OCI-M2 (cell line): ENCODE data around the gene SDR39U1.
"Not testable (repeated sequence)": the region's sequence is repeated elsewhere in the genome, so short reads cannot be mapped to it uniquely, and the experiment has no call there.

Experiments used
- DNase-seq: peaks from one replicate; lab custom pipeline; 2025; ENCODE audit not compliant: unreplicated experiment; lab: John Stamatoyannopoulos, UW

Gene SDR39U1, protein sequence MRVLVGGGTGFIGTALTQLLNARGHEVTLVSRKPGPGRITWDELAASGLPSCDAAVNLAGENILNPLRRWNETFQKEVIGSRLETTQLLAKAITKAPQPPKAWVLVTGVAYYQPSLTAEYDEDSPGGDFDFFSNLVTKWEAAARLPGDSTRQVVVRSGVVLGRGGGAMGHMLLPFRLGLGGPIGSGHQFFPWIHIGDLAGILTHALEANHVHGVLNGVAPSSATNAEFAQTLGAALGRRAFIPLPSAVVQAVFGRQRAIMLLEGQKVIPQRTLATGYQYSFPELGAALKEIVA

DNA sequence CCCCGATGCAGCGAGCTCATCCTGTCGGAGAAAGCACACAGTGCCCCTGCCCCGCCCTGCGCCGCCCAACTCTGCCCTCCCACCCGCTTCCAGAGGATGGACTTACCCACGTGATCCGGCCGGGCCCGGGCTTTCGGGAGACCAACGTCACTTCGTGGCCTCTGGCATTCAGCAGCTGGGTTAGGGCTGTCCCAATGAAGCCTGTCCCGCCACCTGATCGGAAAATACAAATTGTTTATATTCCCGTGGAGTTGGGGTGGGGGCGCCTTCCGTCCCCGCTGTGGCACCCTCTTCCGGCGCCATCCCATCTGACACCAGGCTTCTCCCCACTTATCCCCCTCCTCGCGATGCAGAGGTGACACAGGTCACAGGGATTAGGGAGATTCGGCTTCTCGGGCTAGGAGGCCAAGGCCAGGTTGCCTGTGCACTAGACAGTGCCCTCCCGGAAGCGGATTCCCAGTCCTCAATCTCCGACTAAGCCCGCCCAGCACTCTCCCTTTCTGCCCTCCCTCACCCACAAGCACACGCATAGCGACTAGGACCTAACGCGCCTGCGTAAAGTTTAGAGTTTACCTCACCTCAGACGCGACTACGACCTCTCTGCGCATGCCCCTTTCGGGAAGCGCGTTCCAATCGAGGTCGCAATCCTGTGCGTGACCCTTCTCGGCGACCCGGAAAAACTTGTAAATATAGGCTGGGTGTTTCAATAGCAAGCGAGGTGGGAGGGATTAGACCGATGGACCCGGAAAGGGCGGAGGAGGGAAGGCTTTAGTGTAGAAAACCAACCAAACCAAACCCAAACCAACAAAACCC is at the start of gene SDR39U1:
Gene SDR39U1, minus strand, starts transcription at position 537 of the 813 bp plus-strand sequence. Its CDS starts 7 bp downstream, at position 530.
- DNase-seq: peak; percentile 88

GRCh38 chr14:24491586-24492408 is 49.2 kb upstream of the SDR39U1 start:
- DNase-seq: not testable (repeated sequence)

DNA sequence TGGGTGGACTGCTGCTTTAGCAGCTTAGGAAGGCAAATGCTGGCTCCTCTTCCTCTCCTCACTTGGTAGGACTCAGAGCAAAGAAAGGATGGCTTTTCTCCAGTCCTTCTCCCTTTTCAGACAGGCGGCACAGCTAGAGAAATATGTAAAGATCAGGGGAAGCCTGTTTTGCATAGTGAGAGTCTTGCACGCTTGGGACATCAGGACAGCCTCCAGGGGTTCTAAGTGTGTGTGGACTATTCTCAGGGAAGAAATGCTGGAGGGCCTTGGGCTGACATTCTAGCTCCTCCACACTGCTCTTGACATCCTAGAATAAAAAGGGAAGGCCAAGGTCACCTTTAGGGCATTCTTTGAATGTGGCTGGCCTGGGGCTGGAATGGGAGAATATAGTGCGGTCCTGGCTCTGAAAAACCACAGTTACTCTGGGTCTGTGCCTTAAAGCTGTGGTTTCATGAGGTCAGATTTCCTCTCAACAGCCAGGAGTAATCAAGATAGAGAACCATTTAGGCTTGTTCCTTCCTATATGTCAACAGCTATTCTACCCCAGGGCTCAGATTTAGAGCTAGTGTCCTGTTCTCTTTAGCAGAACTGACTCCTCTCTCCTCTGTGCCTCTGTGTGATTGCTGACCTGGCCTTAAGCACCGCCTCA is 41.2 kb upstream of the SDR39U1 start:
- no peak for DNase-seq

GRCh38 chr14:24482699-24483303 is 40.2 kb upstream of the SDR39U1 start:
- not testable (repeated sequence) for DNase-seq

DNA sequence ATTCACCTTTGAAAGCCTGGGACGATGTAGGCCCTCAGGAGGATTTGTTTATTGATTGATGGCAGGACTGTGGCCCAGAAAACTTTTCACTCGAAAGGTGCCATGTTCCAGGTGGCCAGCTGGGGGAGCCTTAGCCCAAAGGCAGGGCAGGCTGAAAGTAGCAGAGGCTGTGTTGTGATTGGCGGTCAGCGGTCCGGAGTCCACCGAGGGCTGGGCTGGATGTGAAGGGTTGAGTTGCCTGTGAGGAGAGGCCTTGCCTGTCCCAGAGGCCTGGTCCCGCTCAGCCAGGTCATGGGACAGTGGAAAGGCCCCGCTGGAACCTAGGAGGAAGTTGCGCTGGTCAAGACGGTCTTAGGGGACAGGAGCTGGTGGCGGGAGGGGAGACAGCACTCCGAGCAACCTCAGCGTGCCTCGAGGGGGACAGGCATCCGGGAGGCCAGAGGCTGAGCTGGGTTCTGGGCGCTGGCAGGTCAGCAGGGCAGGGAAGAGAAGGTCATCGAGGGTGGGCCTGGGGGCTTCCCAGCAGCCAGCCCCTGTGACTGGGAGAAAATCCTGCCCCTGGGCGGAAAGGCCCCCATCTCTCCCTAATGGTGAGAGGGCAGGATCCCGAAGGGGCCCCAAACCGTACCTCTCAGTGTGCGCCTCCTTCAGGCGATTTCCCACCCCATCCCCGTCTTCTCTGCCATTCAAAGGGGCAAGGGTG is 39.2 kb upstream of the SDR39U1 start:
- DNase-seq: no peak

- DNase-seq: not testable (repeated sequence)
These were observed 37.4 kb upstream of the SDR39U1 start for GRCh38 chr14:24479999-24480398.

- DNase-seq: no peak
These were observed 32.7 kb upstream of the SDR39U1 start for GRCh38 chr14:24475261-24475660.

- no peak for DNase-seq
These were observed 30.6 kb upstream of the SDR39U1 start for GRCh38 chr14:24473211-24473610.

DNA sequence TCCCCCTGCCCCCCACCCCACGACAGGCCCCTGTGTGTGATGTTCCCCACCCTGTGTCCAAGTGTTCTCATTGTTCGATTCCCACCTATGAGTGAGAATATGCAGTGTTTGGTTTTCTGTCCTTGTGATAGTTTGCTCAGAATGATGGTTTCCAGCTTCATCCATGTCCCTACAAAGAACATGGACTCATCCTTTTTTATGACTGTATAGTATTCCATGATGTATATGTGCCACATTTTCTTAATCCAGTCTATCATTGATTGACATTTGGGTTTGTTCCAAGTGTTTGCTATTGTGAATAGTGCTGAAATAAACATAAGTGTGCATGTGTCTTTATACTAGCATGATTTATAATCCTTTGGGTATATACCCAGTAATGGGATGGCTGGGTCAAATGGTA is 27.9 kb upstream of the SDR39U1 start:
- not testable (repeated sequence) for DNase-seq

GRCh38 chr14:24465805-24466204 is 23.2 kb upstream of the SDR39U1 start:
- DNase-seq: no peak

DNA sequence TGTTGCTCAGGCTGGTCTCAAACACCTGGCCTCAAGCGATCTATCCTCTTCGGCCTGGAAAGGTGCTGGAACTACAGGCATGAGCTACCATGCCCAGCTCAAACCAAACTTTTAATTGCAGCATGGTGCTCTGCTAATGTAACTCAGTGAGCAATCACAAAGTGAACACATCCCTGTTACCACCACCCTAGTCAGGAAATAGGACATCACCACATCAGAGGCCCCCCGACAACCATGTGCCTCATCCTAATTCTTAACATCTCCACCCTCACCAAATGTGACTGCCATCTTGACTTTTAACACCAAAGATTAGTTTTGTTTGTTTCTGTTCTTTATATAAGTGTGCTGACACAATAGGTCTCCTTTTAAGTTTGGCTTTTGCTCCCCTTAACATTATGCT is 22.8 kb upstream of the SDR39U1 start:
- DNase-seq: no peak

GRCh38 chr14:24463884-24464785 is 21.6 kb upstream of the SDR39U1 start:
- DNase-seq: no peak

DNA sequence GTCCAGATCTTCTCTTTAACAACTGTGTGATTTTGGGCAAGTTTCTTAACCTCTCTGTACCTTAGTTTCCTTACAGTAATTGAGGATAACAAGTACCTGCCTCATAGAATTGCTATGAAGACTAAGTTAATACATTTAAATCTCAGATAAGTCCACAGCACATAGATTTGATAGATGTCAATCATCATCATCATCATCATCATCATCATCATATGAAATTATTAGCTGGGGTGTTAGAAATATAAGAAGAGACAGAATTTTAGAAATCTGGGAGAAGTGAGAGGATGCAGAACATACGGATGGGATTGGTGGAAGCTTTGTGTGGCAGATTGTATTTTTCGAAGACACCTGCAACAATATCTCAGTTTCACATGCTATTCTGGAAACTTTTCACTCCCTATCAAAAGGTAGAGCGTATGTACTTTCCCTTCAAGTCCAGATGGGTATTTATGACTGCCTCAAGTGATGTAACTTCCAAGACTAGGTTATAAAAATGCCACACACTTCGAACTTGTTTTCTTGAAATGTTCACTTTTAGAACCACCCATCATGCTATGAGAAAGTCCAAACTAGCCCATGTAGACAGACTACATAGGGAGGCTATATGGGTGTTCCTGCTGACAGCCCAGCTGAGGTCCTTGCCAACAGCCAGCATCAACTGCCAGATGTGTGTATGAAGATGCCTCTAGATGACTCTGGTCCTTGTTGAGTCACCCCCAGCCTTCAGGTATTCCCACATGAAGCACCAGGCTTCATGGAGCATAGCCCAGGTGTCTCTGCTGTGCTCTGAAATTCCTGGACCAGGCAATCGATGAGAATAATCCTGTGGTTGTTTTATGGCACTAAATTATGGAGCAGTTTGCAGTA is 20.7 kb upstream of the SDR39U1 start:
- DNase-seq: no peak

GRCh38 chr14:24461336-24461735 is 18.8 kb upstream of the SDR39U1 start:
- no peak for DNase-seq

GRCh38 chr14:24459331-24459730 is 16.8 kb upstream of the SDR39U1 start:
- DNase-seq: no peak

- no peak for DNase-seq
These were observed 16.2 kb upstream of the SDR39U1 start for GRCh38 chr14:24458736-24459135.

GRCh38 chr14:24456980-24457379 is 14.4 kb upstream of the SDR39U1 start:
- no peak for DNase-seq

- DNase-seq: not testable (repeated sequence)
These were observed 8.3 kb upstream of the SDR39U1 start for GRCh38 chr14:24450828-24451227.
